ENCODE measurements around the gene PIK3R2.

Gene PIK3R2

GRCh38 chr19:18174983-18175382 lies 22.0 kb downstream of the PIK3R2 start:
- DNase-seq = no peak

- DNase-seq = no peak
Observed at GRCh38 chr19:18176367-18177310, 23.7 kb downstream of the PIK3R2 start.

- DNase-seq = no peak
Observed at GRCh38 chr19:18179957-18180356, 27.0 kb downstream of the PIK3R2 start.

- DNase-seq = no peak
Observed at GRCh38 chr19:18183529-18183928, 30.6 kb downstream of the PIK3R2 start.

- no peak for DNase-seq
Observed at GRCh38 chr19:18185538-18185937, 32.6 kb downstream of the PIK3R2 start.

- no peak for DNase-seq
Observed at GRCh38 chr19:18190278-18190677, 37.3 kb downstream of the PIK3R2 start.

GRCh38 chr19:18191640-18192062 lies 38.7 kb downstream of the PIK3R2 start:
- no peak for DNase-seq

GRCh38 chr19:18192673-18193387 lies 39.9 kb downstream of the PIK3R2 start, which contains the start of gene MPV17L2:
MPV17L2 (plus strand) TSS chr19:18193218; CDS start chr19:18193282, 64 bp downstream.
- DNase-seq = peak; percentile 99

GRCh38 chr19:18193388-18194180 lies 40.6 kb downstream of the PIK3R2 start:
- no peak for DNase-seq

- DNase-seq = no peak
Observed at GRCh38 chr19:18194181-18194530, 41.2 kb downstream of the PIK3R2 start.

- DNase-seq = no peak
Observed at GRCh38 chr19:18194554-18195238, 41.7 kb downstream of the PIK3R2 start.

GRCh38 chr19:18196511-18196845 lies 43.5 kb downstream of the PIK3R2 start:
- no peak for DNase-seq

- DNase-seq = no peak
Observed at GRCh38 chr19:18197306-18197705, 44.3 kb downstream of the PIK3R2 start.

- no peak for DNase-seq
Observed at GRCh38 chr19:18197941-18198340, 45.0 kb downstream of the PIK3R2 start.

GRCh38 chr19:18198374-18198773 lies 45.4 kb downstream of the PIK3R2 start:
- no peak for DNase-seq

- DNase-seq = no peak
Observed at GRCh38 chr19:18202397-18202777, 49.4 kb downstream of the PIK3R2 start.

GRCh38 chr19:18202778-18203407 lies 49.9 kb downstream of the PIK3R2 start:
- no peak for DNase-seq

- no peak for DNase-seq
Observed at GRCh38 chr19:18203408-18203862, 50.5 kb downstream of the PIK3R2 start.

GRCh38 chr19:18203863-18204393 lies 51.0 kb downstream of the PIK3R2 start, which contains the start of gene RAB3A:
RAB3A (minus strand) TSS chr19:18204042; CDS start chr19:18202740, 1,302 bp downstream.
- peak; percentile 99 for DNase-seq

- DNase-seq = no peak
Observed at GRCh38 chr19:18204394-18205199, 51.6 kb downstream of the PIK3R2 start.

All from NCI-H1436 treated with DMSO at 0.1 percent for 48 hours (cell line).